Nephron (organoid): Measurements from ENCODE around the gene TMEM69.

Source experiments
- H3K27ac Mint-ChIP-seq, 3 experiments: 2 replicates each; pipeline ENCODE4 v1.8.0; 2020; ENCODE audit warnings: mixed read lengths in 3 of 3, mild to moderate bottlenecking in 2 of 3, moderate library complexity in 1 of 3
- H3K27me3 Mint-ChIP-seq: 2 replicates; pipeline ENCODE4 v1.8.0; 2021; ENCODE audit warnings: low read depth, mild to moderate bottlenecking, moderate library complexity, mixed read lengths
- H3K36me3 Mint-ChIP-seq: 2 replicates; pipeline ENCODE4 v1.8.0; 2020; ENCODE audit warnings: low read depth, mixed read lengths
- H3K4me1 Mint-ChIP-seq: 2 replicates; pipeline ENCODE4 v1.8.0; 2020; ENCODE audit warnings: mixed read lengths
- H3K4me3 Mint-ChIP-seq, 3 experiments: 2 replicates each; pipeline ENCODE4 v1.8.0; 2020; ENCODE audit warnings: mild to moderate bottlenecking in 3 of 3, mixed read lengths in 3 of 3, moderate library complexity in 2 of 3
- H3K9me3 Mint-ChIP-seq: 2 replicates; pipeline ENCODE4 v1.8.0; 2020; ENCODE audit warnings: mixed read lengths
- CTCF ChIP-seq, 3 experiments: fragments of 200-600 bp; sonication (generic); IDR thresholded peaks; one replicate each; pipeline ENCODE4 v1.5.0; 2021; ENCODE audit warnings: antibody characterized with exemption in 3 of 3; ENCODE audit not compliant: unreplicated experiment in 3 of 3

The TMEM69 gene

DNA sequence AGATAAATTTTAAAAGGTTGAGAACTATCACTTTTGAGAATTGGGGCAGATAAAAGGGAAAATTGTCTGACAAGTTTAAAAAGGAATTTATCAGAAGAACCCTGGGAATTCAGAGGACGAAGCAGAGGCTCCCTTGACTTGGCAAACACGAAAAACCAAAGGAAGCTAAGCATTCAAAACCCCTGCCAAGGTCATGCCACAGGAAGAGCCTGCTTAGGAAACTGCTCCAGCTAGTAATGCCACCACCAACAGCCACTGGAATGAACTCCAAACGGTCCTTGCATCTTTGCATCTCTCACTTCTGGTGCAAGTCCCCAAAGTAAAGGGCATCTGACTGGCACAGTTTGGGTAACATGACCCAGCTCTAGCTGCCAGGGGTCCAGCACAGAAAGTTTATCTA is 8.9 kb upstream of the TMEM69 start:
- Mint-ChIP-seq H3K4me3 (no peak overlapping the region), H3K36me3 (peaks cover 14% of the 10 kb centered on the region), H3K4me1 (peaks cover 45% of the 10 kb centered on the region), H3K27me3 (no peaks in the 10 kb centered on the region), H3K27ac (peak overlapping the region in 1 of 3 experiments; percentile 43), H3K9me3 (no peaks in the 10 kb centered on the region)
- TF ChIP-seq CTCF (IDR thresholded peaks at IDR 0.05; ENCODE audit: unreplicated experiment in 3 of 3): no peak

DNA sequence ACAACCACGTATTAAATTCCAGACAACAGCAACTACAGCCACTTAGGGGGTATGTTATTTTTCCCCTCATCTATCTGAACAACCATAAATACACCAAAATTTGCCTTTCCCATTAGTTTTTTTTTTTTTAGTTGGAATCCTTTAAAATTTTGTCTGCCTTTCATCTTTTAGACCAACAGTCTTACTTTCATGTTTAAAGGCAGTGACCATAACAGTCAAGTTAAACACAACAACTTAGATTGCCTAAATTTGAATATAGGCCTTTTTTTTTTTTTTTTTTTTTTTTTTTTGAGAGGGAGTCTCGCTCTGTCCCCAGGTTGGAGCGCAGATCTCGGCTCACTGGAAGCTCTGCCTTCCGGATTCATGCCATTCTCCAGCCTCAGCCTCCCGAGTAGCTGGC is 5.0 kb upstream of the TMEM69 start:
- H3K9me3 Mint-ChIP-seq: no peaks in the 10 kb centered on the region
- peaks cover 54% of the 10 kb centered on the region for H3K4me1 Mint-ChIP-seq
- no peak for TF ChIP-seq CTCF (IDR thresholded peaks at IDR 0.05; ENCODE audit: unreplicated experiment in 3 of 3)
- no peaks in the 10 kb centered on the region for H3K27me3 Mint-ChIP-seq
- H3K4me3 Mint-ChIP-seq: peak overlapping the region; percentile 4 to 41 (median 32)
- peaks cover 3% of the 10 kb centered on the region for H3K36me3 Mint-ChIP-seq
- peak overlapping the region in 2 of 3 experiments; percentile 19 to 43 for H3K27ac Mint-ChIP-seq

DNA sequence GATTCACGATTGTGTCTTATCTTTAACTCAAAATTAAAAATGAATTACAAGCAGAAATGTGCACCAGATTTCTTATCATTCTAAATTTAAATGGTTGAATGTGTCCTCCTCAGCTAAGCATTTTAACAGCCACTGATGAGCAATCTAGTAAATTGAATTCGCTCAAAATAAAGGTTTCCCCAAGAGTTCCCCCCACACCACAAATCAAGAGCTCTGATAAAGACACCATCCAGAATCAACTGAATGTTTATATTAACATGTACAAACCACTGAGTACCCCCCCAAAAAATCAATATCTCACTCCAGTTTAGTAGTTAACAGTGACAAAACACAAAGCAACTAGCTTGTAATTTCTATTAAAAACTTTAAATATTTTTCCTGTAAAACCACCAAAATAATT is 3.6 kb upstream of the TMEM69 start:
- peaks cover 47% of the 10 kb centered on the region for H3K4me1 Mint-ChIP-seq
- TF ChIP-seq CTCF (IDR thresholded peaks at IDR 0.05; ENCODE audit: unreplicated experiment in 3 of 3): no peak
- no peaks in the 10 kb centered on the region for H3K36me3 Mint-ChIP-seq
- H3K27ac Mint-ChIP-seq: peak overlapping the region; percentile 74 to 100 (median 86)
- H3K4me3 Mint-ChIP-seq: peak overlapping the region; percentile 98 to 100 (median 98)
- no peaks in the 10 kb centered on the region for H3K9me3 Mint-ChIP-seq
- no peaks in the 10 kb centered on the region for H3K27me3 Mint-ChIP-seq

- TF ChIP-seq CTCF (IDR thresholded peaks at IDR 0.05; ENCODE audit: unreplicated experiment in 3 of 3): no peak
- H3K4me1 Mint-ChIP-seq: peaks cover 46% of the 10 kb centered on the region
- no peaks in the 10 kb centered on the region for H3K36me3 Mint-ChIP-seq
- H3K27me3 Mint-ChIP-seq: no peaks in the 10 kb centered on the region
- H3K9me3 Mint-ChIP-seq: no peaks in the 10 kb centered on the region
- H3K4me3 Mint-ChIP-seq: peak overlapping the region; percentile 98 to 100 (median 98)
- H3K27ac Mint-ChIP-seq: peak overlapping the region; percentile 100
These were observed 2.5 kb upstream of the TMEM69 start for GRCh38 chr1:45685308-45686014.

DNA sequence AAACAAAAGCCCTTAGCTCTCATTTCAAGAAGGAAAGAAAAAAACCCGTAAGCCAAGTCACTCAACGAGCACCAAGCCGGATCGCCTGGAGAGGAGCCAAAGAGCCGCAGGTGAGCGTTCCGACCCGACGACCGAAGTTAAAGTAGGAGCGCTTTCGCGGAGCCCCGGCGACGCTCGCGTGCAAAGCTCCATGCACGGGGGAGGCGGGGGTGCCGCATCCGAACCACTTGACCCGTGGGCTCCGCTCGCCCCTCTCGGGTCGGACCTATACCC is 2.0 kb upstream of the TMEM69 start:
- Mint-ChIP-seq H3K36me3 (peaks cover 2% of the 10 kb centered on the region), H3K4me1 (peaks cover 41% of the 10 kb centered on the region), H3K4me3 (peak overlapping the region; percentile 98 to 100 (median 98)), H3K9me3 (no peaks in the 10 kb centered on the region), H3K27me3 (no peaks in the 10 kb centered on the region), H3K27ac (peak overlapping the region; percentile 100)
- TF ChIP-seq CTCF (IDR thresholded peaks at IDR 0.05; ENCODE audit: unreplicated experiment in 3 of 3): no peak
